ENCODE measurements around the gene HESX1. TPM values are rescaled to one million over a fixed set of nuclear protein-coding genes. Genes with fewer than 3 reads are reported as not detected.

Gene HESX1
- total RNA-seq, 2 experiments from 2014 or later: 4.7 to 6.9 TPM

- H2AFZ ChIP-seq (ENCODE audit: low read length): peak overlapping the region; percentile 79
- no peaks in the 10 kb centered on the region for H3K9me3 ChIP-seq (ENCODE audit: low read length)
- BruUV-seq (replicated peaks): no TSS peak
- intact Hi-C loops (cut with micrococcal nuclease; ENCODE audit: unreplicated experiment): no loop called here
- H3K4me3 ChIP-seq (ENCODE audit: low read depth, low read length, poor library complexity, severe bottlenecking): peak overlapping the region; percentile 30
- peak overlapping the region; percentile 58 for H3K4me2 ChIP-seq (ENCODE audit: low read length)
- H3K36me3 ChIP-seq (ENCODE audit: insufficient read depth, low read length): no peaks in the 10 kb centered on the region
- no peak overlapping the region for H3K27ac ChIP-seq (ENCODE audit: low read depth, low read length, poor library complexity, severe bottlenecking)
- no peaks in the 10 kb centered on the region for H3K9me2 ChIP-seq (ENCODE audit: insufficient read depth, low read length)
- H3K79me2 ChIP-seq (ENCODE audit: insufficient read depth, low read depth, low read length): no peaks in the 10 kb centered on the region
- TF ChIP-seq EZH2phosphoT487 (IDR thresholded peaks at IDR 0.05; ENCODE audit: borderline replicate concordance, low read depth, low read length): no peak
- no peak for TF ChIP-seq CTCF (conservative IDR thresholded peaks at IDR 0.05; ENCODE audit: low read length)
- DNase-seq (ENCODE audit: low spot score): no peak
- ChIA-PET POLR2A (interaction anchor here (0.6 to 2.3 kb wide), 10 partner anchors 12 to 395 kb away, joined by 3 to 13 read pairs (median 3); no protein-coding TSS in a partner anchor), CTCF (ENCODE audit: unreplicated experiment) (interaction anchor here (1.2 kb wide), 1 partner anchor 206 kb away, joined by 3 read pairs; no protein-coding TSS in a partner anchor)
- H3K4me1 ChIP-seq (ENCODE audit: insufficient read depth, low read length, poor library complexity, severe bottlenecking): peaks cover 30% of the 10 kb centered on the region
- no peaks in the 10 kb centered on the region for H4K20me1 ChIP-seq (ENCODE audit: insufficient read depth, low read length)
Observed at GRCh38 chr3:57184526-57184925, 15.3 kb downstream of the HESX1 start.

- BruUV-seq (replicated peaks): no TSS peak
- peak; percentile 47 for DNase-seq (ENCODE audit: low spot score)
- Histone ChIP-seq H2AFZ (ENCODE audit: low read length) (peak overlapping the region; percentile 36; the same call in 1 of the 2 replicates), H3K4me2 (ENCODE audit: low read length) (no peak overlapping the region), H3K9me3 (ENCODE audit: low read length) (no peaks in the 10 kb centered on the region), H3K27ac (ENCODE audit: low read depth, low read length, poor library complexity, severe bottlenecking) (no peak overlapping the region), H3K4me1 (ENCODE audit: insufficient read depth, low read length, poor library complexity, severe bottlenecking) (peaks cover 27% of the 10 kb centered on the region), H4K20me1 (ENCODE audit: insufficient read depth, low read length) (no peaks in the 10 kb centered on the region), H3K36me3 (ENCODE audit: insufficient read depth, low read length) (no peaks in the 10 kb centered on the region), H3K79me2 (ENCODE audit: insufficient read depth, low read depth, low read length) (no peaks in the 10 kb centered on the region), H3K4me3 (ENCODE audit: low read depth, low read length, poor library complexity, severe bottlenecking) (no peak overlapping the region), H3K9me2 (ENCODE audit: insufficient read depth, low read length) (no peaks in the 10 kb centered on the region)
- no peak for TF ChIP-seq EZH2phosphoT487 (IDR thresholded peaks at IDR 0.05; ENCODE audit: borderline replicate concordance, low read depth, low read length)
- TF ChIP-seq CTCF (conservative IDR thresholded peaks at IDR 0.05; ENCODE audit: low read length): peak; percentile 80
- ChIA-PET POLR2A (interaction anchor here (0.5 to 1.5 kb wide), 4 partner anchors 18 to 74 kb away, joined by 4 to 5 read pairs (median 4); partner anchors contain the start of gene APPL1), CTCF (ENCODE audit: unreplicated experiment) (no interaction called here)
- intact Hi-C loops (cut with micrococcal nuclease; ENCODE audit: unreplicated experiment): loop anchor here (10.0 kb wide), 5 partner anchors 165 to 735 kb away; partner anchors contain the start of gene PDE12
Observed at GRCh38 chr3:57179580-57180410, 20.0 kb downstream of the HESX1 start.

GRCh38 chr3:57176045-57176444 lies 23.7 kb downstream of the HESX1 start:
- Histone ChIP-seq H3K79me2 (ENCODE audit: insufficient read depth, low read depth, low read length) (no peaks in the 10 kb centered on the region), H3K9me2 (ENCODE audit: insufficient read depth, low read length) (no peaks in the 10 kb centered on the region), H3K27ac (ENCODE audit: low read depth, low read length, poor library complexity, severe bottlenecking) (no peak overlapping the region), H4K20me1 (ENCODE audit: insufficient read depth, low read length) (no peaks in the 10 kb centered on the region), H3K4me3 (ENCODE audit: low read depth, low read length, poor library complexity, severe bottlenecking) (no peak overlapping the region), H3K4me2 (ENCODE audit: low read length) (no peak overlapping the region), H3K36me3 (ENCODE audit: insufficient read depth, low read length) (no peaks in the 10 kb centered on the region), H3K4me1 (ENCODE audit: insufficient read depth, low read length, poor library complexity, severe bottlenecking) (peaks cover 9% of the 10 kb centered on the region), H2AFZ (ENCODE audit: low read length) (no peak overlapping the region), H3K9me3 (ENCODE audit: low read length) (no peaks in the 10 kb centered on the region)
- intact Hi-C loops (cut with micrococcal nuclease; ENCODE audit: unreplicated experiment): loop anchor here (10.0 kb wide), 5 partner anchors 169 to 739 kb away; partner anchors contain the start of gene PDE12
- TF ChIP-seq CTCF (conservative IDR thresholded peaks at IDR 0.05; ENCODE audit: low read length): no peak
- TF ChIP-seq EZH2phosphoT487 (IDR thresholded peaks at IDR 0.05; ENCODE audit: borderline replicate concordance, low read depth, low read length): no peak
- ChIA-PET POLR2A (no interaction called here), CTCF (ENCODE audit: unreplicated experiment) (no interaction called here)
- no TSS peak for BruUV-seq (replicated peaks)
- DNase-seq (ENCODE audit: low spot score): no peak

Data from OCI-LY7 (cell line).